Activated T-cell treated with anti-CD3 and anti-CD28 coated beads for 24 hours (primary cell): ENCODE data around the gene SPACA9.

ENCODE experiments used
- DNase-seq: peaks from one replicate; pipeline ENCODE4 v3.0.0-alpha.2; 2020; ENCODE audit warnings: low read depth

The SPACA9 gene

GRCh38 chr9:132894862-132895835, 16.5 kb downstream of the SPACA9 start:
- no peak for DNase-seq

GRCh38 chr9:132896264-132896663, 17.6 kb downstream of the SPACA9 start:
- DNase-seq, result no peak

GRCh38 chr9:132896906-132897305, 18.2 kb downstream of the SPACA9 start:
- DNase-seq, result no peak

- no peak for DNase-seq
Measured at GRCh38 chr9:132898051-132898450, 19.4 kb downstream of the SPACA9 start.

- peak; percentile 67 for DNase-seq
Measured at GRCh38 chr9:132901858-132902831, 23.4 kb downstream of the SPACA9 start.

- DNase-seq, result no peak
Measured at GRCh38 chr9:132903574-132904492, 25.1 kb downstream of the SPACA9 start.

- no peak for DNase-seq
Measured at GRCh38 chr9:132905726-132906125, 27.0 kb downstream of the SPACA9 start.

- DNase-seq, result no peak
Measured at GRCh38 chr9:132908635-132909034, 29.9 kb downstream of the SPACA9 start.

- no peak for DNase-seq
Measured at GRCh38 chr9:132909311-132909710, 30.6 kb downstream of the SPACA9 start.

- DNase-seq, result no peak
Measured at GRCh38 chr9:132910376-132910775, 31.7 kb downstream of the SPACA9 start.

- no peak for DNase-seq
Measured at GRCh38 chr9:132912131-132912530, 33.4 kb downstream of the SPACA9 start.

- DNase-seq, result no peak
Measured at GRCh38 chr9:132914924-132915323, 36.2 kb downstream of the SPACA9 start.

GRCh38 chr9:132919614-132920268, 41.0 kb downstream of the SPACA9 start:
- DNase-seq, result no peak

- no peak for DNase-seq
Measured at GRCh38 chr9:132923346-132923902, 44.7 kb downstream of the SPACA9 start.

- DNase-seq, result no peak
Measured at GRCh38 chr9:132927704-132928103, 49.0 kb downstream of the SPACA9 start.

GRCh38 chr9:132931178-132931735, 52.6 kb downstream of the SPACA9 start:
- no peak for DNase-seq

- DNase-seq, result no peak
Measured at GRCh38 chr9:132935026-132935425, 56.3 kb downstream of the SPACA9 start.

GRCh38 chr9:132937463-132937901, 58.8 kb downstream of the SPACA9 start:
- DNase-seq, result no peak

- no peak for DNase-seq
Measured at GRCh38 chr9:132939169-132939568, 60.5 kb downstream of the SPACA9 start.
